DMS114 treated with DMSO at 0.1 percent for 48 hours (cell line): ENCODE data around the gene RASA4B.

Source experiments
- DNase-seq: peaks from one replicate; lab custom pipeline; 2025; ENCODE audit not compliant: unreplicated experiment; lab: John Stamatoyannopoulos, UW

RASA4B gene

DNA sequence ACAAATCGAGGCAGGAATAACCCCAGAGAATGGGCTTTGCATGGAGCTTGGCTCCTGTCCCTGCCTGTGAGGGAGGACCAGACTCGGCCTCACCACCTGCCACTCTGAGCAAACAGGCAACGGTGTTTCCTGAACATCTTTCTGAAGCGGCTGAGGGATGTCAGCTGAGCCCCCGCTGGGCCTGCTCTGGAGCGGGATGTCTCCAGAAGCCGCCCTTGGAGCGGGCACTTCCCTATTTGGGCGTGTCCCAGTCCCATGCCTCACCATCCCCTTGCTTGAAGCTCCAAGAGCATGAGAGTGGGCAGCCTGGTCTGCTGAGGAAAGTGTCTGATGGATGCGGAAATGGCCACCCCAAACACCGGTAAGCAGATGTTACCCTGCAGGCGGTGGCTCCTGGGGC, 63.1 kb downstream of the RASA4B start:
- no peak for DNase-seq

DNA sequence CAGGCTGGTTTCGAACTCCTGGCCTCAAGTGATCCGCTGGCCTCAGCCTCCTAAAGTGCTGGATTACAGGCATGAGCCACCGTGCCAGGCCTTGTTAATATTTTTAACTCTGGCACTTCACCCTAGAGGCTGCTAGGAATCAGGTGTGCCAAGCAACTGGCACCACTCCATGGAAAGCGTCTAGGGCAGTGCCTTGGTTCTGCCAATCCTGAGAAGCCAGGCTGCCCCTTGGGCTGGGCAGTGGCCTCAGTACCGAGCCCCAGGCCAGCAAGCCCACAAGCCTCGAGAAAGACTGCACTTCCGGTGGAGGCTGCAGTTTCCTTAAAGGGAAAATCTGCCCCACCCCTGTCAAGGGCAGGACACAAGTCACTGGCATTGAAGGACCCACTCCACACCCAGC, 64.3 kb downstream of the RASA4B start:
- DNase-seq: no peak

DNA sequence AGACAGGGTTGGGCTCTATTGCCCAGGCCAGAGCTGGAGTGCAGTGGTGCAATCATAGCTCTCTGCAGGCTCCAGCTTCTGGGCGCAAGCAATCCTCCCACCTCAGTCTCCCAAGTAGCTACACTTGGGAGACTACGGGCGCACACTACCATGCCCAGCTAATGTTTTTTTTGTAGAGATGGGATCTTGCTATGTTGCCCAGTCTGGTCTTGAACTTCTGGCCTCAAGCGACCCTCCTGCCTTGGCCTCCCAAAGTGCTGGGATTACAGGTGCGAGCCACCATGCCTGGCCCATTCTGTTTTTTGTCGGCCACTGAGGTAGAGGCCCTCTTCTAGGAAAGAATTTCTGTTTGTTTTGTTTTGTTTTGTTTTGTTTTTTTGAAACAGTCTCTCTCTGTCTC, 65.1 kb downstream of the RASA4B start:
- no peak for DNase-seq

DNA sequence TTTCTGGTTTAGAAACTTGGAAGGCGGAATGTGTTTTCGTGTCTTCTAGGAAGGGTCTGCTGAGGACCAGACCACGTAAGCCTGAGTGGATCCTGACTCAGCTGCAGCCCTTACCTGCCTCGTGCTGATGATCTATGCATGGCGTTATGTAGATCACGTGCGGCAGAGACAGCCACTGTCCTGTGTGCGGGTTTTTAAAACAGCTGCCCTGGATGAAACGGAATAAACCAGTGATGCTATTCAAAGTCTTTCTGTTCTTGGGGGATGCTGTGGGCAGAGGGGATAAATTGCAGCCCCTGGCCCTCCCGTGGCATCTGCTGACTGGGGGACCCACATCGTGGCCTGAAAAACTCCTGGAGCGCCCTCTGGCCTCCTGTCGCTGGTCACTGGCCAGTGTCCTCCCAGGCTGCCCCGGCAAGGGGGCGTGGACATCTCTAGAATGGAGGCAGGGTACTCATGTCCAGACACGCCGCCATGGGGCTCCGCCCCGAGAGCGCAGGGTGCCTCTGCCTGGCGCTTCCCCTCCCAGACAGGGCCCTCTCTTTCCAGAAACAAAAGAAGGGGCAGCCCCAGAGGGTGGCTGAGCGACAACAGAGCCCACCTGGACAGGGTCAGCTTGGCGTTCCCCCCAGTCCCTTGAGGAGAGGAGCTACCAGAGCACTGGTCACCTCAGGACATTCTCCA, 66.1 kb downstream of the RASA4B start:
- no peak for DNase-seq

DNA sequence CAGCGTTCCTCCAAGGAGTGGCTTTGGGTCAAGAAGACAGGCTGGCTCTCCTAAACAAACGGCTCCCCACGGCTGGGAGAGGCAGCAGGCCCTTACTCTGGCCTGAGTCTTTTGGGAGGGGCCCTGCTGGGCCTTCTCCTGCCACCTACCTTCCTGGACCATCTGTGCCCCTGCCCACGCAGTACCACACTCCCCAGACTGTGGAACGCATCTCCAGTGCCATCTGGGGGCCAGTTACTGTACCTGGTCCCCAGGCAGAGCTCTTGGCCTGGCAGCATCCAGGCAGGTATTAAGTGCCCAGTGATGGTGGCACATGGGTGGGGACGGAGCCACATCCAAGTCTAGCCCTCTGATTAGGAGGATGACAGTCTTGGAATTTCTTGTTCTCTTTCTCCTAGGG, 67.3 kb downstream of the RASA4B start:
- no peak for DNase-seq

DNA sequence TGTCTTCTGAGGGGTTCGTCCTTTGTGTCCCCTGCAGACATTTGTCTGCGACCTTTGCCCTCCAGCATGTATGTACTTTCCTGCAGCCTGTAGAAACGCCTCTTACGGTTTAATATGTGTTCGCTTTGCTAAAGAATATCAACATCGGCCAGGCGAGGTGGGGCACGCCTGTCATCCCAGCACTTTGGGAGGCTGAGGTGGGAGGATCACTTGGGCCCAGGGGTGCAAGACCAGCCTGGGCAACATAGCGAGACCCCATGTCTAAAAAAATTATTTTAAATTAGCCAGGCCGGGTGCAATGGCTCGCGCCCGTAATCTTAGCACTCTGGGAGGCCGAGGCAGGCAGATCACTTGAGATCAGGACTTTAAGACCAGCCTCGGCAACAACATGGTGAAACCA, 68.4 kb downstream of the RASA4B start:
- no peak for DNase-seq

DNA sequence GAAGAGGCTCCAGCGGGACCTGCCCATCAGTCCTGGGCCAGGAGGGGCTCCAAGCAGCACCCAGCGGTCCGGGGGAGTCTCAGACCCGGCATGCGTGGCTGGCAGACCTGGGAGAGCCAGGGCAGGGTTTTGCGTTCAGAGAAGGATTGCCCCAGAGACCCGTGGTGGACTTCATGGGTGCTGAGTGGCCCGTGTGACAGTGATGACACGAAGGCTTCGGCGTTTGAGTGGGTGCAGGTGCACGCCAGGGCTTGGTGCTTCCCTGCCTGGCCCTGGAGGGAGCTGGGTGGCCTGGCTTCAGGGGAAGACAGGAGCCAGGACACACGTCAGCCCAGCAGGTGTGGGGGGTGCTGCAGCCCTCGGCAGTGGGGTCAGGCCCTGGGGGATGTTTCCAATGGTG, 70.3 kb downstream of the RASA4B start:
- no peak for DNase-seq

DNA sequence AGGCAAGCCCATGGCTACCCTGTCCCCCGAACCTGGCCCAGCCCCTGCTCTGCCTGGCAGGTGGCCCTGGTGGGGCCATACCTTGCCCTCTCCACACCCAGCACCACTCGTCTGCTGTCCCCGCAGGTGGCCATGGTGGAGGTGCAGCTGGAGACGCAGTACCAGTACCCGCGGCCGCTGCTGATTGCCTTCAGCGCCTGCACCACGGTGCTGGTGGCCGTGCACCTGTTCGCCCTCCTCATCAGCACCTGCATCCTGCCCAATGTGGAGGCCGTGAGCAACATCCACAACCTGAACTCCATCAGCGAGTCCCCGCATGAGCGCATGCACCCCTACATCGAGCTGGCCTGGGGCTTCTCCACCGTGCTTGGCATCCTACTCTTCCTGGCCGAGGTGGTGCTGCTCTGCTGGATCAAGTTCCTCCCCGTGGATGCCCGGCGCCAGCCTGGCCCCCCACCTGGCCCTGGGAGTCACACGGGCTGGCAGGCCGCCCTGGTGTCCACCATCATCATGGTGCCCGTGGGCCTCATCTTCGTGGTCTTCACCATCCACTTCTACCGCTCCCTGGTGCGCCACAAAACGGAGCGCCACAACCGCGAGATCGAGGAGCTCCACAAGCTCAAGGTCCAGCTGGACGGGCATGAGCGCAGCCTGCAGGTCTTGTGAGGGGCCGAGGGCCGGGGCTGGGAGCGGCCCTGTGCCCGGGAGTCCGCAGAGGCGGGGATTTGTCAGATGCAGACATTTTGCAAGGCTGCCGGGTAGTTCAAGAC, 71.0 kb downstream of the RASA4B start:
- DNase-seq: no peak

DNA sequence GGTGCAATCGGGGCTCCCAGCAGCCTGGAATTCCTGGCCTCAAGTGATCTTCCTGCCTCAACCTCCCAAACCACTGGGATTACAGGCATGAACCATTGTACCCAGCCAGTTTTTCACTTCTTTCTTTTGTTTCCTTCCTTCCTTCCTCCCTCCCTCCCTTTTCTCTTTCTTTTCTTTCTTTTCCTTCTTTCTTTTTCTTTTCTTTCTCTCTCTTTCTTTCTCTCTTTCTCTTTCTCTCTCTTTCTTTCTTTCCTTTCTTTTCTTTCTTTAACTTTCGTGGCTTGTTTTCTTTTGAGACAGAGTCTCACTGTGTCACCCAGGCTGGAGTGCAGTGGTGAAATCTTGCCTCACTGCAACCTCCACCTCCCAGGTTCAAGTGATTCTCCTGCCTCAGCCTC, 71.9 kb downstream of the RASA4B start:
- no peak for DNase-seq

DNA sequence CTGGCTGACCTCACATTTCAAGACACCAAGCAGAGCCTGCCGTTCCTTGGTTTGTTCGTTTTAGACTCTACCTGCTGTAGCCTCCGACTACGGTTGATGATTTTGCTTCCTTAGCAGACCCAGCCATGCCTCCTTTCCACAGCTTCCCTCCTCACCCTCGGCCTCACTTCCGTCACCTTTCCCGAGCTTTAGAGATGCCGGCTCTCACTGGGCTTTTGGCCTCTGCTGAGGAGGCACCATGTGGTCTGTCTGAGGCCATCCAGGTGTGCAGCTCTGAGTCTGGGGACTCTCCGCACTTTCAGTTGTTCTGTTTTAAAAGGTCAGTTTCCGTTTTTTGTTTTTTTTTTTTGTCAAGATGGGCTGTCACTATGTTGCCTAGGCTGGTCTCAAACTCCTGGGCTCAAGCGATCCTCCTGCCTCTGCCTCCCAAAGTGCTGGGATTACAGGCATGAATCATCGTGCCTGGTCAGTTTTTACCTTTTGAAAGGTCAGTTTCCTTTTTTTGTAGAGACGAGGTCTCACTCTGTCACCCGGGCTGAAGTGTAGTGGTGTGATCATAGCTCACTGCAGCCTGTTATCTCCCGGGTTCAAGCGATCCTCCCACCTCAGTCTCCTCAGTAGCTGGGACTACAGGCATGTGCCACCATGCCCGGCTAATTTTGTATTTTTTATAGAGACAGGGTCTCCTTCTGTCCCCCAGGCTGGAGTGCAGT, 72.5 kb downstream of the RASA4B start:
- no peak for DNase-seq

DNA sequence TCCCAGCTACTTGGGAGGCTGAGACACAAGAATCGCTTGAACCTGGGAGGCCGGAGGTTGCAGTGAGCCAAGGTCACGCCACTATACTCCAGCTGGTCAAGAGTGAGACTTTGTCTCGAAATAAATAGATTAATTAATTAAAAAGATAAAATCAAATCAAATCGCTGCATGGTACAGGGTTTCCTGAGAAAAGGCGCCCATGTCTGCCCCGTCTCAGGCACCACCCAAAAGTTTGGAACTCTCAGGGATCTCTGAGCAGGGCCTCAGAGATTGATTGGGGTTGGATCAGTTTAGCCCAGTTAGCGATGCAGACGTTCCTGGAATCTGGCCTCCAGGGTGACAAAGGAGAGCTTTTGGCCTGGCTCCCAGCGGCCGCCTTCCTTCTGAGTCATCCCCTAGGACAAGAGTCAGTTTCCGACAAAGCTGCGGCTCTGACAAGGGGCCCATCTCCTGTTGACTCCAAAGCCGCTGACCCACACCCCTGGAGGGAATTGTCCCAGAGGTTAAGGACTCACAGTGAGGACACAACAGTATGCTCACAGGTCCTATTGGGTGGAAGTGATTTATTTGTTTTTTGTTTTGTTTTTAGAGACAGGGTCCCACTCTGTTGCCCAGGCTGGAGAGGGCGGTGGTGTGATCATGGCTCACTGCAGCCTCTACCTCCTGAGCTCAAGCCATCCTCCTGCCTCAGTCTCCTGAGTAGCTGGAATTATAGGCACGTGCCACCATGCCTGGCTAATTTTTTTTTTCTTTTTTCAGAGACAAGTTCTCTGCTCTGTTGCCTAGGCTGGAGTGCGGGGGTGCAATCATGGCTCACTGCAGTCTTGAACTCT, 77.4 kb downstream of the RASA4B start:
- no peak for DNase-seq

DNA sequence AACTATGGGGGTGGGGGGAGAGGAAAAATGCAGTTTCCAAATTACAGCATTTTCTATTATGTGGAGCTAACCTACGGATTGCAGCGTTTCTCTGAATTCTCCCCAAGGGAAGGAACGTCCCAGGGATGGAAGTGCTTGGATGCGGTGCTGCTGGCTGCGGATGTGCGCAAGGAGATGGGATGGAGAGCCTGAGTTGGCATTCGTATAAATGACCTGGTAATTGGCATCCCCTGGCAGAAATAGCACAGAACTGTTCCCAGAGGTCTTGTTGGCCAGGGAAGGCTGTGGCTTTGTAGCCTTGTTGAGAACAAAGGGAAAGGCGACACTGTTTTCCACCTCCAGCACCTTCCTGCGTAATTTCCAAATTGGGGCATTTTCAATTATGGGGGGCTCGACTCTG, 81.5 kb downstream of the RASA4B start:
- DNase-seq: no peak

DNA sequence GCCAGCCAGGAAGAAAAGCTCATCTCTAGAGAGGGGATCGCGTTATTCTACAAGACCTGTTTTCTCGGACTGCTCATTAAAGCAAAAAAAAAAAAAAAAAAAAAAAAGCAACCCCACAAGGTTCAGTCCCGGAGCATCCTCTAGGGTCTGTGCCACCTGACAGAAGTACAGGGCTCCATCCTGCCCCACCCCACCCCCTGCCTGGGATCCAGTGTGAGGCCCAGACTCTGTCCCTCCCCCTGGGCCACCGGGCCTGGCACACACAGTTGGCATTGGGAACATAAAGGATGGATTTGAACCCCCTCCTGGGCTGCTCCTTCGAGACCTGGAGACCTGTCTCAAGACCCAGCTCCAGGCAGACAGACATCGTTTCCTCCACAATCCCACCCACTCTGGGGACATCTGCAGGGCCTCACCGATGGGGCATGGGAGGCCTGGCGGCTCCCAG, 83.5 kb downstream of the RASA4B start:
- no peak for DNase-seq

DNA sequence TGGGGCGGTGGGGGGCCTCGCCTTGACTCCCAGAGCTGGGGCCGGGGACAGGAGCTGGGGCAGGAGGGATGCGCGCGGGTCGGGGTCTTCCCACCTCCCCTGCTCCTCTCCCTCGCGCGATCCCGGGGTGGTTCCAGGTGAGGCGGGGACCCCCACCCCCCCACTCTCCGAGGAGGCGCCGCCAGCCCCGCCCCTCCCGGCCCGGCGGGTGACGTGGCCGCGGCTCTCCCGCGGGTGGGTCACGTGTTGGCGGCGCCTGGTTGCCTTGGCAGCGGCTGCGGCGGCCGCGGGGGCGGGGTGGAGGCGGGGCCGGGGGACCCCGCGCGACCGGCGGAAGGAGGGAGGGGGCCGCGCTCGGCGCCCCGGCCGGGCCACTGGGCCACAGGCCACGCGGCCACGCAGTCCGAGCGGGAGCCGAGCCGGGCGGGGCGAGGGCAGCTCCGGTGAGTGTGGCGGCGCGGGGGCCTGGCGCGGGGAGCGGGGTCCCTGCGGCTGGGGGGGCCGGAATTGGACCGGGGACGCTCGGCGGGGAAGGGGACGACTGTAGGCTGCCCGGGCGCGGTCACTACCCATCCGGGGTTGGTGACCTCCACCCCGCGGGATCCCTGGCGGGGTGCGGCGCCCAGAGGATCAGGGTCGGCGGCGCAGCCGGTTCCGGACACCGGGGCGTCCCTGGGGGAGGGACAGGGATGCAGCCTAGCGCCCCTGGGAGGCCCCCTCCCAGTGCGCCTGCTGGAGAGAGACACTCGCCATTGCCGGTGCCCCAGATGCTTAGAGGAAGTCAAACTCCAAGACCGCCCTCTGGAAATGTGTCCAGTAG, 84.1 kb downstream of the RASA4B start, which contains the start of gene ORAI2:
Gene ORAI2 (plus strand): TSS at position 357 of the 820 bp plus-strand sequence. CDS start 5,382 bp downstream, outside the sequence.
- DNase-seq: no peak
